ENCODE results near the gene MAP3K8.

DNA sequence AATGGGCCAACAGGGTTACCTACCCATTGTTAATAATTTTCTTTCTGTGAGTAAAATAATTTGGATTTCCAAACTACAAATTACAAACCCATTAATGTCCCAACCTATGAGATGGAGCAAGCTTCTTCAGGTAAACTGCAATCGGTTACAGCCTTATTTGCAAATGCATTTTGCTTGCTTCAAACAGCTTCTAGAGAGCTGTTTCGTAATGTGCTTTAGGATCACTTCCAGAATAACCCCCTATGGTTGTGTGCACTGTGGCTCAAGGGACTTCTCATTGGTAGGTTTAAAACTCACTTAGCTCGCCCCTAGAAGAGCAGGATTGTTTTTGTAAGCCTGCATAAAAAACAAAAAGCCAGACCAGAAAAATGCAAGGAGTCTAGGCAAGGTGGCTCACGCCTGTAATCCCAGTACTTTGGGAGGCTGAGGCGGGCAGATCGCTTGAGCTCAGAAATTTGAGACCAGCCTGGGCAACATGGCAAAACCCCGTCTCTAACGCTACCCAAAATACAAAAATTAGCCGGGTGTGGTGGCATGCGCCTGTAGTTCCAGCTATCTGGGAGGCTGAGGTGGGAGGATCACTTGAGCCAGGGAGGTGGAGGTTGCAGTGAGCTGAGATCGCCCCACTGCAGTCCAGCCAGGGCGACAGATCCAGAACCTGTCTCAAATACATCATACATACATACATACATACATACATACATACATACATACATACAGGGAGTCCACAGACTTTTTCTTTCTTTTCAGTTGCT lies 3.3 kb upstream of the MAP3K8 start:
- TF ChIP-seq POLR2AphosphoS5 (IDR thresholded peaks at IDR 0.05; ENCODE audit: low read depth, low read length) = no peak
- TF ChIP-seq, protein P1, sequence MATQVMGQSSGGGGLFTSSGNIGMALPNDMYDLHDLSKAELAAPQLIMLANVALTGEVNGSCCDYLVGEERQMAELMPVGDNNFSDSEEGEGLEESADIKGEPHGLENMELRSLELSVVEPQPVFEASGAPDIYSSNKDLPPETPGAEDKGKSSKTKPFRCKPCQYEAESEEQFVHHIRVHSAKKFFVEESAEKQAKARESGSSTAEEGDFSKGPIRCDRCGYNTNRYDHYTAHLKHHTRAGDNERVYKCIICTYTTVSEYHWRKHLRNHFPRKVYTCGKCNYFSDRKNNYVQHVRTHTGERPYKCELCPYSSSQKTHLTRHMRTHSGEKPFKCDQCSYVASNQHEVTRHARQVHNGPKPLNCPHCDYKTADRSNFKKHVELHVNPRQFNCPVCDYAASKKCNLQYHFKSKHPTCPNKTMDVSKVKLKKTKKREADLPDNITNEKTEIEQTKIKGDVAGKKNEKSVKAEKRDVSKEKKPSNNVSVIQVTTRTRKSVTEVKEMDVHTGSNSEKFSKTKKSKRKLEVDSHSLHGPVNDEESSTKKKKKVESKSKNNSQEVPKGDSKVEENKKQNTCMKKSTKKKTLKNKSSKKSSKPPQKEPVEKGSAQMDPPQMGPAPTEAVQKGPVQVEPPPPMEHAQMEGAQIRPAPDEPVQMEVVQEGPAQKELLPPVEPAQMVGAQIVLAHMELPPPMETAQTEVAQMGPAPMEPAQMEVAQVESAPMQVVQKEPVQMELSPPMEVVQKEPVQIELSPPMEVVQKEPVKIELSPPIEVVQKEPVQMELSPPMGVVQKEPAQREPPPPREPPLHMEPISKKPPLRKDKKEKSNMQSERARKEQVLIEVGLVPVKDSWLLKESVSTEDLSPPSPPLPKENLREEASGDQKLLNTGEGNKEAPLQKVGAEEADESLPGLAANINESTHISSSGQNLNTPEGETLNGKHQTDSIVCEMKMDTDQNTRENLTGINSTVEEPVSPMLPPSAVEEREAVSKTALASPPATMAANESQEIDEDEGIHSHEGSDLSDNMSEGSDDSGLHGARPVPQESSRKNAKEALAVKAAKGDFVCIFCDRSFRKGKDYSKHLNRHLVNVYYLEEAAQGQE (IDR thresholded peaks at IDR 0.05; ENCODE audit: insufficient read depth in 1 of 2, low read depth in 2 of 2, low read length in 2 of 2) = no peak
